ENCODE data around the gene SELENOI.

Gene SELENOI

GRCh38 chr2:26412091-26412673 lies 66.2 kb downstream of the SELENOI start:
- DNase-seq = no peak

- no peak for DNase-seq
Measured at GRCh38 chr2:26414311-26414710, 68.4 kb downstream of the SELENOI start.

GRCh38 chr2:26421961-26422360 lies 76.0 kb downstream of the SELENOI start:
- DNase-seq = no peak

GRCh38 chr2:26422947-26423629 lies 77.1 kb downstream of the SELENOI start:
- DNase-seq = no peak

GRCh38 chr2:26423750-26424149 lies 77.8 kb downstream of the SELENOI start:
- no peak for DNase-seq

GRCh38 chr2:26424221-26424620 lies 78.3 kb downstream of the SELENOI start:
- DNase-seq = no peak

- DNase-seq = no peak
Measured at GRCh38 chr2:26428846-26429245, 82.9 kb downstream of the SELENOI start.

- no peak for DNase-seq
Measured at GRCh38 chr2:26429779-26430578, 84.0 kb downstream of the SELENOI start.

- DNase-seq = no peak
Measured at GRCh38 chr2:26430826-26431225, 84.9 kb downstream of the SELENOI start.

GRCh38 chr2:26432363-26432762 lies 86.4 kb downstream of the SELENOI start:
- DNase-seq = no peak

- DNase-seq = no peak
Measured at GRCh38 chr2:26432859-26433258, 86.9 kb downstream of the SELENOI start.

GRCh38 chr2:26435106-26435505 lies 89.2 kb downstream of the SELENOI start:
- no peak for DNase-seq

- no peak for DNase-seq
Measured at GRCh38 chr2:26438526-26438925, 92.6 kb downstream of the SELENOI start.

- DNase-seq = no peak
Measured at GRCh38 chr2:26438926-26439325, 93.0 kb downstream of the SELENOI start.

GRCh38 chr2:26442301-26442700 lies 96.4 kb downstream of the SELENOI start:
- no peak for DNase-seq

GRCh38 chr2:26442707-26443106 lies 96.8 kb downstream of the SELENOI start:
- no peak for DNase-seq

- DNase-seq = no peak
Measured at GRCh38 chr2:26444236-26444635, 98.3 kb downstream of the SELENOI start.

Measured in T1000 (cell line).